Measurements from ENCODE around the gene IFT43. TPM values are rescaled to one million over a fixed set of nuclear protein-coding genes. Genes with fewer than 3 reads are reported as not detected.
A peak's percentile ranks its signal among the peaks of the same experiment; 100 is the strongest.

The IFT43 gene
- polyA plus RNA-seq, 4 donors: 28.5 to 101 (median 55.5) TPM

DNA sequence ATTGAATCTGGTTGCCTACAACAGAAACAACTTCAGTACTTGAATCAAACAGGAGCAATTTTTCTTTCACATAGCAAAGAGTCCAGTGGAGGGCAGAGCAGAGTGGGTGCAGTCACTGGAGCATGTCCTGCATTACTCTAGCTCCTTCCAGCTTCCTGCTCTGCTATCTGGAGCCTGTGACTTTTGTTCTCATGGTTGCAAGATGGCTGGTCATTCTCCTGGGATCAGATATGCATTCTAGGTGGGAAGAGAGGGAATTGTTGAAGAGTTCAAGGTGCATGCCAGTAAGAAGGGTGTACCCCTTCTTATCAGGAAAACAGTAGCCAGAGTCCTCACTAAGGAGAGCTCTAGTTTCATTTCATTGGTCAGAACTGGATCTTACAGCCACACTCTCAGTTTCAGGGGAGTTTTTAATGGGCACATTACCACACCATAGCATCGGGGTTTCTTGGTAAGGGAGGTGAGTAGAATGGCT, 8.0 kb downstream of the IFT43 start:
- Histone ChIP-seq H3K27ac (ENCODE audit: low read depth in 1 of 3, low read length in 2 of 3) (peak overlapping the region; percentile 69 to 77 (median 71)), H3K4me3 (ENCODE audit: low read depth in 1 of 3, low read length in 3 of 3) (no peak overlapping the region), H3K36me3 (ENCODE audit: control insufficient read depth in 3 of 3, insufficient read depth in 2 of 3, low read depth in 1 of 3, low read length in 3 of 3) (peaks cover 5 to 42% (median 6%) of the 10 kb centered on the region in 3 donors), H3K27me3 (ENCODE audit: control insufficient read depth in 3 of 3, insufficient read depth in 3 of 3, low read length in 3 of 3) (no peaks in the 10 kb centered on the region), H3K9me3 (ENCODE audit: control insufficient read depth in 2 of 2, insufficient read depth in 1 of 2, low read depth in 1 of 2, low read length in 1 of 2) (no peaks in the 10 kb centered on the region), H3K4me1 (ENCODE audit: control insufficient read depth in 3 of 3, insufficient read depth in 2 of 3, low read depth in 1 of 3, low read length in 2 of 3) (peaks cover 3 to 30% (median 6%) of the 10 kb centered on the region in 3 donors)
- DNase-seq (peak; percentile 87 to 98), FAIRE-seq (peak; percentile 19)
- 10 to 44% (median 31%) methylated on average over 1 of the region's 1 CpG for WGBS, 3 donors

DNA sequence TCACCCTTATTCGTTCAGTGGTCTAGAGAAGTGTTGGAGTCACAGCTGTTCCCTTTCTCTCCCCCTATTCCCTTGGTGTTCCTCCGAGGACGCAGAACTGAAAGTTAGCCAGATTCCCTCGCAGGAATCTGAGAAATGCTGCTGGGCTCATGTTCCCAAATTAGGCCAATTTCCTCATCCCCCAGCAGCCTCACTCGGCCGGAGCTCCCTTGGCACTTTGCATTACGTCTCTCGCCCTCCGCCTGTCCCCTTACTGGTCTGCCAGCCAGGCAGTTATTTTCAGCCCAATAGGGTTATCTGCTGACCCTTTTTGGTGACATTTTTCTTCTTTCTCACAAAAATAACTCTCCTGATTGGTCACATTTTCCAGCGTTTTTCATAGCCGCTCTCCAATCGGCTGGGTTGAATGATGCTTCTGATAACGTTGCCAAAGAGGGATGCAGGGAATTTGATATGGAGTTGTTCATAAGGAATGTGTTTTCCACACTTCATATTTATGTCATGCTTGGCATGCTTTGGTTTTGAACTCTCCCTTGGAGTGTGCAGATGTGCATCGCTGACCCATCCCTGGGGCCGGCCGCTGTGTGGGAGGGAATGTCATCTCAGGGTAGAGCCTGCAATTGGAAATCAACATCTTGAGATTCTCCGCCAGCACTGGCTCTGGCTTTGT, 9.9 kb downstream of the IFT43 start:
- no peak for FAIRE-seq
- H3K27ac ChIP-seq (ENCODE audit: low read depth in 1 of 3, low read length in 2 of 3): peak overlapping the region in 2 of 3 donors; percentile 73 to 87
- WGBS, 3 donors: 66 to 91% (median 91%) methylated on average over 17 of the region's 17 CpGs

DNA sequence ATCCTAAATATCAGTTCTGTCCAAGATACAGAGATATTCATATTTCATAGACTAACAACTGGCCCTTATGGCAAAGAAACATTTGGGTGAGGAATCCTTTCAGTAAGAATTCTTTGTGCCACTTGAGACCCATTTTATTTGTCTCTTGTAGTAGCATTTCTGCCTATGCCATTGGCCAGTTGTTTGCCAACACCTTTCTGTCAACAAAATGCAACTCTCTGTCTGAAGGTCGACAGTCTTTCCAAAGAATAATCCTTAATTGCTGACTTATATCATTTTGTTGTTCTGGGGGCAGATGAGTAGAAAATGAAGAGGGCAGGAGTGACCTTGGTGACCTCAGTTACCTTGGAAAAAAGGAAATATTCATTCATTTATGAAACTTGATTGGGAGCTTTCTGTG, 10.9 kb downstream of the IFT43 start:
- no peaks in the 10 kb centered on the region for H3K9me3 ChIP-seq (ENCODE audit: control insufficient read depth in 2 of 2, insufficient read depth in 1 of 2, low read depth in 1 of 2, low read length in 1 of 2)
- peaks cover 3 to 20% (median 6%) of the 10 kb centered on the region in 3 donors for H3K4me1 ChIP-seq (ENCODE audit: control insufficient read depth in 3 of 3, insufficient read depth in 2 of 3, low read depth in 1 of 3, low read length in 2 of 3)
- DNase-seq (no peak), FAIRE-seq (no peak)
- peaks cover 5 to 40% (median 11%) of the 10 kb centered on the region in 3 donors for H3K36me3 ChIP-seq (ENCODE audit: control insufficient read depth in 3 of 3, insufficient read depth in 2 of 3, low read depth in 1 of 3, low read length in 3 of 3)
- 34 to 66% (median 46%) methylated on average over 1 of the region's 1 CpG for WGBS, 3 donors
- no peak overlapping the region for H3K27ac ChIP-seq (ENCODE audit: low read depth in 1 of 3, low read length in 2 of 3)
- no peaks in the 10 kb centered on the region for H3K27me3 ChIP-seq (ENCODE audit: control insufficient read depth in 3 of 3, insufficient read depth in 3 of 3, low read length in 3 of 3)
- no peak overlapping the region for H3K4me3 ChIP-seq (ENCODE audit: low read depth in 1 of 3, low read length in 3 of 3)

More for the DNA sequence above, 9.9 kb downstream of the IFT43 start:
- H3K27me3 ChIP-seq (ENCODE audit: control insufficient read depth in 3 of 3, insufficient read depth in 3 of 3, low read length in 3 of 3): no peaks in the 10 kb centered on the region
- peaks cover 5 to 42% (median 11%) of the 10 kb centered on the region in 3 donors for H3K36me3 ChIP-seq (ENCODE audit: control insufficient read depth in 3 of 3, insufficient read depth in 2 of 3, low read depth in 1 of 3, low read length in 3 of 3)
- H3K4me3 ChIP-seq (ENCODE audit: low read depth in 1 of 3, low read length in 3 of 3): no peak overlapping the region
- no peaks in the 10 kb centered on the region for H3K9me3 ChIP-seq (ENCODE audit: control insufficient read depth in 2 of 2, insufficient read depth in 1 of 2, low read depth in 1 of 2, low read length in 1 of 2)
- DNase-seq: no peak
- peaks cover 3 to 20% (median 6%) of the 10 kb centered on the region in 3 donors for H3K4me1 ChIP-seq (ENCODE audit: control insufficient read depth in 3 of 3, insufficient read depth in 2 of 3, low read depth in 1 of 3, low read length in 2 of 3)

DNA sequence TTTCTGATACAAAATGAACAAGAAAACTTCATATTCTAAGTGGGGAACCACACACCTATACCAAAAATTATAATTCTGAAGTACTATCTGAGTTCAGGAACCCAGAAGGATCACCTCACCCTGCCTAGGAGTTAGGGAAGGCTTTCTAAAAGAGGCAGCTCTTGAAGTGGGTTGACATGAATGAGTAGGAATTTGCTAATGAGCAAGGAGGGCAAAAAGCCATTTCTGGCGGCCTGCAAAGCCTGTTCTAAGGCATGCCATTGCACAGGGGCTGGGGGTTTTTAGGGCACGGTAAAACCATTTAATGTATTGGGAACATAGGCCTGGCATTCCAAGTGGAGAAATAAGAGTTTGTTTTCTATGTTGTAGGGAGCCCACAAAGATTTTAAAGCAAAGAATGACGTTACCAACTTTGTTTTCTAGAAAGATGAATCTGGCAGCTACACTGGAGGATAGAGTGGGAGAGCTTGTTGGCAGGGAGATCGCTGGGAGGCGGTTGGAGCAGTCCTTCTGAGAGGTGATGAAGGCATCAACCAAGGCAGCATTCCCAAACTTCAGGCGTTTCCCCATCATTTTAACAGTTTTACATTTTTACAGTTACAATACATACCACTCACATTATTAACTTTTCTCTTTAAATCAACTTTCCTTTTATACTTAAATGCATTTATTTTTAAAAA, 14.1 kb downstream of the IFT43 start:
- Histone ChIP-seq H3K4me1 (ENCODE audit: control insufficient read depth in 3 of 3, insufficient read depth in 2 of 3, low read depth in 1 of 3, low read length in 2 of 3) (peaks cover 2 to 4% (median 3%) of the 10 kb centered on the region in 3 donors), H3K4me3 (ENCODE audit: low read depth in 1 of 3, low read length in 3 of 3) (no peak overlapping the region), H3K9me3 (ENCODE audit: control insufficient read depth in 2 of 2, insufficient read depth in 1 of 2, low read depth in 1 of 2, low read length in 1 of 2) (peaks cover 0 to 8% of the 10 kb centered on the region in 2 donors), H3K36me3 (ENCODE audit: control insufficient read depth in 3 of 3, insufficient read depth in 2 of 3, low read depth in 1 of 3, low read length in 3 of 3) (peaks cover 5 to 41% (median 14%) of the 10 kb centered on the region in 3 donors), H3K27ac (ENCODE audit: low read depth in 1 of 3, low read length in 2 of 3) (no peak overlapping the region), H3K27me3 (ENCODE audit: control insufficient read depth in 3 of 3, insufficient read depth in 3 of 3, low read length in 3 of 3) (no peaks in the 10 kb centered on the region)
- FAIRE-seq (no peak), DNase-seq (no peak)
- WGBS, 3 donors: 87 to 97% (median 95%) methylated on average over 6 of the region's 6 CpGs

DNA sequence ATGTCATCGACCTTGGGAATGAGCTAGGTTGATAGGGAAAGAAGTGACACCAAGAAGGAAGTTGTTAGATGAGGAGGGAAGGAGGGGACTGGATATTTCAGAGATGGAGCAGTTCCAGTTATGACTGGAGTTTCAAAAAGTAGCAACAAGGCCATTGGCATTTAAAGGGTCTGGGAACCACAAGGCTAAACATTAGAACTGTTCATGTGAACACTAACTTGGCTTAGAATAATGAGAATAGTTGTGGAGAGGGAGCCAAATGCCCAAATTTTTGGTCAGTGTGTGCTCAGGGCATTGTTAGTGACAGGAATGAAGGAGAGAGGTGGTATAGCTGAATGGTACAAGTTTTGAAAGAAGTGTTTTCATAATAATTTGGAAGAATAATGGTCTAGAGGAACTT, 16.8 kb downstream of the IFT43 start:
- FAIRE-seq: no peak
- 92 to 97% (median 93%) methylated on average over 1 of the region's 1 CpG for WGBS, 3 donors
- no peak overlapping the region for H3K4me3 ChIP-seq (ENCODE audit: low read depth in 1 of 3, low read length in 3 of 3)

DNA sequence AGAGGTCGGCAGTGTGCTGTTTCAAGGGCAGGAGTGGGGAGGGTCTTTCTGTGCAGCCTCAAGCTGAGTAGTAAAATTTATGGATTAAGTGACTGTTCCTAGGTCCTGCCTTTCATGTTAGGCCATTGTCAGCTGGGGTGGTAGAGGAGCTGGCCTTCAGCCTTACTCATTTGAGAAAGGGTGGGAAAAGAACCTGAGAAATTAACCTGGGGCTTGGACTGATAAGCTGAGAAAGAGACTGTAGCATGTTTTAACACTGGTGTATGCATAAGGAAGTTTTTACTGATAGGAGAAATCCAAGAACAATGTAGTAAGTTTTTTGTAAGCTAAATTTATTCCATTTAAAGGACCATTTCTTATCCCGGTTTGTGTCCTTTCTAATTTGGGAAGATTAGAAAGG, 20.7 kb downstream of the IFT43 start:
- Histone ChIP-seq H3K36me3 (ENCODE audit: control insufficient read depth in 3 of 3, insufficient read depth in 2 of 3, low read depth in 1 of 3, low read length in 3 of 3) (peaks cover 10 to 28% (median 16%) of the 10 kb centered on the region in 3 donors), H3K4me1 (ENCODE audit: control insufficient read depth in 3 of 3, insufficient read depth in 2 of 3, low read depth in 1 of 3, low read length in 2 of 3) (no peaks in the 10 kb centered on the region), H3K4me3 (ENCODE audit: low read depth in 1 of 3, low read length in 3 of 3) (no peak overlapping the region), H3K9me3 (ENCODE audit: control insufficient read depth in 2 of 2, insufficient read depth in 1 of 2, low read depth in 1 of 2, low read length in 1 of 2) (peaks cover 0 to 11% of the 10 kb centered on the region in 2 donors), H3K27me3 (ENCODE audit: control insufficient read depth in 3 of 3, insufficient read depth in 3 of 3, low read length in 3 of 3) (no peaks in the 10 kb centered on the region), H3K27ac (ENCODE audit: low read depth in 1 of 3, low read length in 2 of 3) (no peak overlapping the region)
- 86 to 93% (median 91%) methylated on average over 2 of the region's 2 CpGs for WGBS, 3 donors
- FAIRE-seq: no peak
- DNase-seq: no peak

More for the DNA sequence above, 16.8 kb downstream of the IFT43 start:
- Histone ChIP-seq H3K9me3 (ENCODE audit: control insufficient read depth in 2 of 2, insufficient read depth in 1 of 2, low read depth in 1 of 2, low read length in 1 of 2) (peaks cover 0 to 11% of the 10 kb centered on the region in 2 donors), H3K4me1 (ENCODE audit: control insufficient read depth in 3 of 3, insufficient read depth in 2 of 3, low read depth in 1 of 3, low read length in 2 of 3) (no peaks in the 10 kb centered on the region), H3K36me3 (ENCODE audit: control insufficient read depth in 3 of 3, insufficient read depth in 2 of 3, low read depth in 1 of 3, low read length in 3 of 3) (peaks cover 6 to 42% (median 22%) of the 10 kb centered on the region in 3 donors), H3K27me3 (ENCODE audit: control insufficient read depth in 3 of 3, insufficient read depth in 3 of 3, low read length in 3 of 3) (no peaks in the 10 kb centered on the region), H3K27ac (ENCODE audit: low read depth in 1 of 3, low read length in 2 of 3) (no peak overlapping the region)
- DNase-seq: no peak

DNA sequence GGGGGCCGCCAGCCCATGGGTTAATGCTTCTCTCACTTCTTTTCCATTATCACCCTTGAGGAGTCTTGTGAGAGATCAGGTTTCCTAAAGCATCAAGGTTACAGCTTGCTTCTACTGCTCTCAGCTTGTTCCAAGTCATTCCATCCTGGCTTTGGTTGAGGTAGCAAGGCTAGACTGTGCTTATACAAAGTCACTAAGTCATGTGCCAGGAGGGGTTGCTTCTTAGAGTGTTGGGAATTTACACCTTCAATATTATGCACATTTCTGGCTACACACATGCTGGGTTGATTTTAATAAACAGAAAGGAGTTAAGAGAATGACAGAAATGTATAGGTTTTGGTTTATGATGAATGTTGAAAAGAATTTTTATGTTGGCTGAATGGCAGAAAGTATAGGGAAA, 21.8 kb downstream of the IFT43 start:
- H3K4me3 ChIP-seq (ENCODE audit: low read depth in 1 of 3, low read length in 3 of 3): no peak overlapping the region
- no peaks in the 10 kb centered on the region for H3K4me1 ChIP-seq (ENCODE audit: control insufficient read depth in 3 of 3, insufficient read depth in 2 of 3, low read depth in 1 of 3, low read length in 2 of 3)
- no peaks in the 10 kb centered on the region for H3K27me3 ChIP-seq (ENCODE audit: control insufficient read depth in 3 of 3, insufficient read depth in 3 of 3, low read length in 3 of 3)
- peaks cover 10 to 27% (median 13%) of the 10 kb centered on the region in 3 donors for H3K36me3 ChIP-seq (ENCODE audit: control insufficient read depth in 3 of 3, insufficient read depth in 2 of 3, low read depth in 1 of 3, low read length in 3 of 3)
- no peak for DNase-seq
- H3K9me3 ChIP-seq (ENCODE audit: control insufficient read depth in 2 of 2, insufficient read depth in 1 of 2, low read depth in 1 of 2, low read length in 1 of 2): peaks cover 0 to 11% of the 10 kb centered on the region in 2 donors
- H3K27ac ChIP-seq (ENCODE audit: low read depth in 1 of 3, low read length in 2 of 3): no peak overlapping the region
- WGBS, 3 donors: 86 to 100% (median 100%) methylated on average over 1 of the region's 1 CpG
- FAIRE-seq: no peak

DNA sequence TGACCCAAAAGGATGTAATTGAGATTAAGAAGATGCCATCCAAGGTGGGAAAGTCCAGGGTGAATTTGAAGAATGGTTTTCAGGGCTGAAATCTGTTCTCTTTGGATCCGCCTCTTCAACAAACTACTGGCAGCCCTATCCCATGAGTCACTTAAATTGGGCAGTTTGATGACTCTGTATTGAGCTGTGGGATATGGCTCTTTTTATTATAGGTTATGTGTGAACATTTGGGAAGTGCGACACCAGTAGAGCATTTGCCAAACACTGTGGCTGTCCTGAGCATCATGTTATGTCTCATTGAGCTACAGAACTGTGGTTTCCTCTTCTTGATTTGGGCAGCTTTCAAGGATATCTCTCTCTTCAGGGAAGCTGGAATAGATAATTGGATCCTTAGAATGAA, 22.3 kb downstream of the IFT43 start:
- WGBS, 3 donors: 95 to 98% (median 96%) methylated on average over 2 of the region's 2 CpGs
- no peak overlapping the region for H3K27ac ChIP-seq (ENCODE audit: low read depth in 1 of 3, low read length in 2 of 3)
- no peaks in the 10 kb centered on the region for H3K27me3 ChIP-seq (ENCODE audit: control insufficient read depth in 3 of 3, insufficient read depth in 3 of 3, low read length in 3 of 3)
- no peaks in the 10 kb centered on the region for H3K4me1 ChIP-seq (ENCODE audit: control insufficient read depth in 3 of 3, insufficient read depth in 2 of 3, low read depth in 1 of 3, low read length in 2 of 3)
- FAIRE-seq: no peak
- H3K9me3 ChIP-seq (ENCODE audit: control insufficient read depth in 2 of 2, insufficient read depth in 1 of 2, low read depth in 1 of 2, low read length in 1 of 2): peaks cover 0 to 11% of the 10 kb centered on the region in 2 donors
- H3K36me3 ChIP-seq (ENCODE audit: control insufficient read depth in 3 of 3, insufficient read depth in 2 of 3, low read depth in 1 of 3, low read length in 3 of 3): peaks cover 11 to 28% (median 13%) of the 10 kb centered on the region in 3 donors
- no peak overlapping the region for H3K4me3 ChIP-seq (ENCODE audit: low read depth in 1 of 3, low read length in 3 of 3)
- no peak for DNase-seq
